Measurements from ENCODE around the gene COL4A1. TPM values are rescaled to one million over a fixed set of nuclear protein-coding genes. Genes with fewer than 3 reads are reported as not detected.

COL4A1 gene
- total and polyA plus RNA-seq, 2 donors from 2014 or later: 53.0 to 218 TPM

- TF ChIP-seq CTCF (IDR thresholded peaks at IDR 0.05; ENCODE audit: borderline replicate concordance, extremely low read depth, insufficient read depth): no peak
- H3K4me3 ChIP-seq (ENCODE audit: low read length in 3 of 3): no peak overlapping the region
- DNase-seq (no peak), FAIRE-seq (no peak)
- H3K9ac ChIP-seq (ENCODE audit: low read length in 3 of 3): no peak overlapping the region
- H3K27me3 ChIP-seq (ENCODE audit: control insufficient read depth, insufficient read depth, low read length): no peaks in the 10 kb centered on the region
- peaks cover 2 to 65% (median 37%) of the 10 kb centered on the region in 3 donors for H3K36me3 ChIP-seq (ENCODE audit: control insufficient read depth in 2 of 3, insufficient read depth in 3 of 3, low read length in 3 of 3)
- intact Hi-C loops (cut with DNase I): no loop called here
- H3K27ac ChIP-seq (ENCODE audit: low read depth in 2 of 2, low read length in 2 of 2): no peak overlapping the region
- H3K9me3 ChIP-seq (ENCODE audit: control insufficient read depth in 2 of 3, insufficient read depth in 1 of 3, low read length in 3 of 3): no peaks in the 10 kb centered on the region
- peaks cover 0 to 4% (median 0%) of the 10 kb centered on the region in 3 donors for H3K4me1 ChIP-seq (ENCODE audit: control insufficient read depth in 2 of 3, insufficient read depth in 2 of 3, low read depth in 1 of 3, low read length in 3 of 3)
These were observed 120.6 kb downstream of the COL4A1 start for GRCh38 chr13:110186231-110186855.

GRCh38 chr13:110185696-110186095 lies 121.3 kb downstream of the COL4A1 start:
- no peaks in the 10 kb centered on the region for H3K27me3 ChIP-seq (ENCODE audit: control insufficient read depth, insufficient read depth, low read length)
- no peak for TF ChIP-seq CTCF (IDR thresholded peaks at IDR 0.05; ENCODE audit: borderline replicate concordance, extremely low read depth, insufficient read depth)
- H3K4me3 ChIP-seq (ENCODE audit: low read length in 3 of 3): no peak overlapping the region
- DNase-seq (no peak), FAIRE-seq (no peak)
- intact Hi-C loops (cut with DNase I): no loop called here
- no peak overlapping the region for H3K27ac ChIP-seq (ENCODE audit: low read depth in 2 of 2, low read length in 2 of 2)
- peaks cover 0 to 4% (median 0%) of the 10 kb centered on the region in 3 donors for H3K4me1 ChIP-seq (ENCODE audit: control insufficient read depth in 2 of 3, insufficient read depth in 2 of 3, low read depth in 1 of 3, low read length in 3 of 3)
- no peak overlapping the region for H3K9ac ChIP-seq (ENCODE audit: low read length in 3 of 3)
- H3K9me3 ChIP-seq (ENCODE audit: control insufficient read depth in 2 of 3, insufficient read depth in 1 of 3, low read length in 3 of 3): no peaks in the 10 kb centered on the region
- peaks cover 2 to 67% (median 36%) of the 10 kb centered on the region in 3 donors for H3K36me3 ChIP-seq (ENCODE audit: control insufficient read depth in 2 of 3, insufficient read depth in 3 of 3, low read length in 3 of 3)

- no peak for TF ChIP-seq CTCF (IDR thresholded peaks at IDR 0.05; ENCODE audit: borderline replicate concordance, extremely low read depth, insufficient read depth)
- no peak for DNase-seq
- Histone ChIP-seq H3K9me3 (ENCODE audit: control insufficient read depth in 2 of 3, insufficient read depth in 1 of 3, low read length in 3 of 3) (no peaks in the 10 kb centered on the region), H3K27me3 (ENCODE audit: control insufficient read depth, insufficient read depth, low read length) (no peaks in the 10 kb centered on the region), H3K9ac (ENCODE audit: low read length in 3 of 3) (no peak overlapping the region), H3K4me3 (ENCODE audit: low read length in 3 of 3) (no peak overlapping the region), H3K4me1 (ENCODE audit: control insufficient read depth in 2 of 3, insufficient read depth in 2 of 3, low read depth in 1 of 3, low read length in 3 of 3) (peaks cover 0 to 4% (median 0%) of the 10 kb centered on the region in 3 donors), H3K36me3 (ENCODE audit: control insufficient read depth in 2 of 3, insufficient read depth in 3 of 3, low read length in 3 of 3) (peaks cover 2 to 65% (median 41%) of the 10 kb centered on the region in 3 donors), H3K27ac (ENCODE audit: low read depth in 2 of 2, low read length in 2 of 2) (no peak overlapping the region)
- intact Hi-C loops (cut with DNase I): no loop called here
- FAIRE-seq: no peak
These were observed 123.0 kb downstream of the COL4A1 start for GRCh38 chr13:110183910-110184309.
